GM23338 (cell line): Measurements from ENCODE around the gene LPP. TPM values are rescaled to one million over a fixed set of nuclear protein-coding genes. Genes with fewer than 3 reads are reported as not detected.

Experiments
- ATAC-seq: fragments of 200-7000 bp; cut with Tn5 transposase; 3 replicates; pipeline ENCODE4 v1.9.1; 2020
- DNase-seq: peaks from one replicate; pipeline ENCODE4 v3.0.0-alpha.2; 2015; ENCODE audit warnings: low spot score
- H2AFZ ChIP-seq: fragments of 200-600 bp; sonication (generic); 2 replicates; pipeline ENCODE4 v1.8.0; 2016; ENCODE audit warnings: antibody characterized with exemption, mild to moderate bottlenecking, moderate library complexity
- H3F3A ChIP-seq: fragments of 200-600 bp; sonication (generic); replicated peaks from 2 replicates; pipeline ENCODE4 v1.8.0; 2017; ENCODE audit warnings: antibody characterized with exemption, mixed run types, low read depth
- H3K27ac ChIP-seq: fragments of 200-600 bp; sonication (generic); 2 replicates; pipeline ENCODE4 v1.6.1; 2016; ENCODE audit warnings: low read depth
- H3K27me3 ChIP-seq: fragments of 200-600 bp; sonication (generic); 2 replicates; pipeline ENCODE4 v1.8.0; 2016; ENCODE audit warnings: mild to moderate bottlenecking, mixed run types, moderate library complexity; ENCODE audit not compliant: insufficient read depth
- H3K36me3 ChIP-seq: fragments of 200-600 bp; sonication (generic); 2 replicates; pipeline ENCODE4 v1.8.0; 2016; ENCODE audit warnings: mild to moderate bottlenecking; ENCODE audit not compliant: insufficient read depth
- H3K4me1 ChIP-seq: fragments of 200-600 bp; sonication (generic); 2 replicates; pipeline ENCODE4 v1.8.0; 2016; ENCODE audit warnings: mild to moderate bottlenecking, moderate library complexity; ENCODE audit not compliant: insufficient read depth
- H3K4me2 ChIP-seq: fragments of 200-600 bp; sonication (generic); 2 replicates; pipeline ENCODE4 v1.7.1; 2017; ENCODE audit warnings: mixed run types
- H3K4me3 ChIP-seq: fragments of 200-600 bp; sonication (generic); 2 replicates; pipeline ENCODE4 v1.6.1; 2016; ENCODE audit warnings: mixed run types
- H3K79me2 ChIP-seq: fragments of 200-600 bp; sonication (generic); replicated peaks from 2 replicates; pipeline ENCODE4 v1.8.0; 2017; ENCODE audit warnings: mild to moderate bottlenecking; ENCODE audit not compliant: insufficient read depth
- H3K9me2 ChIP-seq: fragments of 200-600 bp; sonication (generic); 2 replicates; pipeline ENCODE4 v1.8.0; 2017; ENCODE audit not compliant: insufficient read depth
- H4K20me1 ChIP-seq: fragments of 200-600 bp; sonication (generic); replicated peaks from 2 replicates; pipeline ENCODE4 v1.8.0; 2017; ENCODE audit warnings: mild to moderate bottlenecking; ENCODE audit not compliant: insufficient read depth
- H3K27ac Mint-ChIP-seq: 2 replicates; pipeline ENCODE4 v1.8.0; 2020; ENCODE audit warnings: inconsistent platforms, mild to moderate bottlenecking, moderate library complexity, mixed read lengths
- H3K27me3 Mint-ChIP-seq: 3 replicates; pipeline ENCODE4 v1.8.0; 2022; ENCODE audit warnings: low read depth, mild to moderate bottlenecking, moderate library complexity, mixed read lengths, inconsistent platforms; ENCODE audit not compliant: insufficient read depth, poor library complexity
- H3K36me3 Mint-ChIP-seq: 3 replicates; pipeline ENCODE4 v1.8.0; 2021; ENCODE audit warnings: low read depth, mild to moderate bottlenecking, inconsistent platforms, moderate library complexity, mixed read lengths
- H3K4me1 Mint-ChIP-seq: 3 replicates; pipeline ENCODE4 v1.8.0; 2020; ENCODE audit warnings: mild to moderate bottlenecking, inconsistent platforms, mixed read lengths
- H3K4me3 Mint-ChIP-seq: 3 replicates; pipeline ENCODE4 v1.8.0; 2021; ENCODE audit warnings: moderate library complexity, mild to moderate bottlenecking, inconsistent platforms, mixed read lengths
- H3K9me3 Mint-ChIP-seq: 3 replicates; pipeline ENCODE4 v1.8.0; 2020; ENCODE audit warnings: moderate library complexity, mild to moderate bottlenecking, inconsistent platforms, mixed read lengths
- CREB1 ChIP-seq: fragments of 250-450 bp; sonication (Bioruptor Pico); IDR thresholded peaks from 2 replicates; pipeline ENCODE4 v1.5.0; 2020; ENCODE audit warnings: low read depth, mild to moderate bottlenecking, moderate library complexity
- EZH2 ChIP-seq: fragments of 200-600 bp; sonication (generic); IDR thresholded peaks from one replicate; pipeline ENCODE4 v1.8.0; 2017; ENCODE audit warnings: antibody characterized with exemption, mild to moderate bottlenecking, low read depth; ENCODE audit not compliant: unreplicated experiment
- EZH2phosphoT487 ChIP-seq: fragments of 200-600 bp; sonication (generic); IDR thresholded peaks from one replicate; pipeline ENCODE4 v1.8.1; 2018; ENCODE audit warnings: antibody characterized with exemption; ENCODE audit not compliant: unreplicated experiment
- POLR2AphosphoS5 ChIP-seq: IDR thresholded peaks from 2 replicates; pipeline ENCODE4 v1.6.1; 2016; ENCODE audit warnings: antibody characterized with exemption, low read depth
- STAT1 ChIP-seq: IDR thresholded peaks from one replicate; pipeline ENCODE4 v1.6.1; 2016; ENCODE audit warnings: antibody characterized with exemption; ENCODE audit not compliant: unreplicated experiment
- ZNF114 ChIP-seq: fragments of 250-450 bp; sonication (Bioruptor Pico); IDR thresholded peaks from 2 replicates; pipeline ENCODE4 v1.5.0; 2020; ENCODE audit warnings: mild to moderate bottlenecking, moderate library complexity
- ZNF331 ChIP-seq: fragments of 250-450 bp; sonication (Bioruptor Pico); IDR thresholded peaks from 2 replicates; pipeline ENCODE4 v1.5.0; 2020; ENCODE audit warnings: low read depth, mild to moderate bottlenecking, moderate library complexity
- ZNF462 ChIP-seq: fragments of 250-450 bp; sonication (Bioruptor Pico); IDR thresholded peaks from 2 replicates; pipeline ENCODE4 v1.5.0; 2020; ENCODE audit warnings: mild to moderate bottlenecking, moderate library complexity
- polyA plus RNA-seq: library from polyadenylated mRNA; unstranded; fragments of >200 nt; fragmentation: Nextera tagmentation; extraction: Ambion mirVana; gene quantifications from 2 replicates; pipeline ENCODE4 v1.2.1, GENCODE V29; 2016
- total RNA-seq: library from RNA; depleted of rRNA; stranded (reverse); fragments of >200 nt; shearing (Covaris generic); gene quantifications from 2 replicates; pipeline ENCODE4 v1.2.3, GENCODE V29; 2014
- TF ChIP-seq, protein P1 (sequence below): IDR thresholded peaks from one replicate; pipeline ENCODE4 v1.6.1; 2018; ENCODE audit warnings: antibody characterized with exemption; ENCODE audit not compliant: unreplicated experiment
- TF ChIP-seq, protein P2 (sequence below): IDR thresholded peaks from 2 replicates; pipeline ENCODE4 v1.6.1; 2016; ENCODE audit warnings: antibody characterized with exemption
- TF ChIP-seq, protein P3 (sequence below), 2 experiments: fragments of 200-600 bp in 1 of 2; sonication (generic) in 1 of 2; conservative IDR thresholded peaks; 2 replicates each; pipeline versions ENCODE4 v1.5.1 to v1.6.1; 2016 to 2017; ENCODE audit warnings: antibody characterized with exemption in 2 of 2, low read depth in 2 of 2, mild to moderate bottlenecking in 2 of 2, moderate library complexity in 1 of 2

The LPP gene
- total and polyA plus RNA-seq, 2 experiments from 2014 or later, result 23.0 to 35.2 TPM

DNA sequence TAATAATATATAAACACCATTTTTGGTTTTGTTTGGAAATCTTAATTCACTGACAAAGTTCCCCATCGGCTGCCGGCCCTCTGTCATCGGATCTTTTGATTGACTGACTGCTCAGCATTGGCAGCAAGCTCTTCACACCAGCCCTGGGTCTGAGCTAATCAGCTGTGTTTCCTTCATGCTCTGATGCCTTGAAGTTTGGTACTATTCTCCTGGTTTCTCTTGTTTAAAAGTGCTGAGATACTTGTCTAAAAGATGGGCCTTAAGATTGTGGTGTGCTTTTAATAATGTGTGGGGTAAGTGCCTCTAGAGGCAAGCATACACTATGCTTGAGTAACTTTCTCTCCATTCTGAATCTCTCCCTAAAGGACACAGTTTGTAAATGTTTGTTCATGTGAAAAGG lies 602.3 kb downstream of the LPP start:
- Histone ChIP-seq H3K4me3 (no peak overlapping the region), H4K20me1 (no peaks in the 10 kb centered on the region), H3K36me3 (no peaks in the 10 kb centered on the region), H3K4me1 (no peaks in the 10 kb centered on the region), H3F3A (no peaks in the 10 kb centered on the region), H3K79me2 (no peaks in the 10 kb centered on the region), H3K27me3 (no peaks in the 10 kb centered on the region), H3K4me2 (no peak overlapping the region), H3K27ac (no peak overlapping the region), H2AFZ (no peak overlapping the region), H3K9me2 (0 out of 2 replicates have a peak, but pooled peaks cover 5% of the 10 kb centered on the region)
- Mint-ChIP-seq H3K27ac (no peak overlapping the region), H3K9me3 (no peaks in the 10 kb centered on the region; the same call in 2 of the 3 replicates), H3K27me3 (no peaks in the 10 kb centered on the region), H3K4me1 (no peaks in the 10 kb centered on the region), H3K4me3 (no peak overlapping the region), H3K36me3 (no peaks in the 10 kb centered on the region)
- TF ChIP-seq POLR2AphosphoS5, result no peak
- TF ChIP-seq CREB1 (CRISPR knock-in tag), result no peak
- TF ChIP-seq ZNF462, result no peak
- no peak for TF ChIP-seq ZNF331
- TF ChIP-seq STAT1, result no peak
- TF ChIP-seq, protein P1, sequence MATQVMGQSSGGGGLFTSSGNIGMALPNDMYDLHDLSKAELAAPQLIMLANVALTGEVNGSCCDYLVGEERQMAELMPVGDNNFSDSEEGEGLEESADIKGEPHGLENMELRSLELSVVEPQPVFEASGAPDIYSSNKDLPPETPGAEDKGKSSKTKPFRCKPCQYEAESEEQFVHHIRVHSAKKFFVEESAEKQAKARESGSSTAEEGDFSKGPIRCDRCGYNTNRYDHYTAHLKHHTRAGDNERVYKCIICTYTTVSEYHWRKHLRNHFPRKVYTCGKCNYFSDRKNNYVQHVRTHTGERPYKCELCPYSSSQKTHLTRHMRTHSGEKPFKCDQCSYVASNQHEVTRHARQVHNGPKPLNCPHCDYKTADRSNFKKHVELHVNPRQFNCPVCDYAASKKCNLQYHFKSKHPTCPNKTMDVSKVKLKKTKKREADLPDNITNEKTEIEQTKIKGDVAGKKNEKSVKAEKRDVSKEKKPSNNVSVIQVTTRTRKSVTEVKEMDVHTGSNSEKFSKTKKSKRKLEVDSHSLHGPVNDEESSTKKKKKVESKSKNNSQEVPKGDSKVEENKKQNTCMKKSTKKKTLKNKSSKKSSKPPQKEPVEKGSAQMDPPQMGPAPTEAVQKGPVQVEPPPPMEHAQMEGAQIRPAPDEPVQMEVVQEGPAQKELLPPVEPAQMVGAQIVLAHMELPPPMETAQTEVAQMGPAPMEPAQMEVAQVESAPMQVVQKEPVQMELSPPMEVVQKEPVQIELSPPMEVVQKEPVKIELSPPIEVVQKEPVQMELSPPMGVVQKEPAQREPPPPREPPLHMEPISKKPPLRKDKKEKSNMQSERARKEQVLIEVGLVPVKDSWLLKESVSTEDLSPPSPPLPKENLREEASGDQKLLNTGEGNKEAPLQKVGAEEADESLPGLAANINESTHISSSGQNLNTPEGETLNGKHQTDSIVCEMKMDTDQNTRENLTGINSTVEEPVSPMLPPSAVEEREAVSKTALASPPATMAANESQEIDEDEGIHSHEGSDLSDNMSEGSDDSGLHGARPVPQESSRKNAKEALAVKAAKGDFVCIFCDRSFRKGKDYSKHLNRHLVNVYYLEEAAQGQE, result no peak
- TF ChIP-seq, protein P2, sequence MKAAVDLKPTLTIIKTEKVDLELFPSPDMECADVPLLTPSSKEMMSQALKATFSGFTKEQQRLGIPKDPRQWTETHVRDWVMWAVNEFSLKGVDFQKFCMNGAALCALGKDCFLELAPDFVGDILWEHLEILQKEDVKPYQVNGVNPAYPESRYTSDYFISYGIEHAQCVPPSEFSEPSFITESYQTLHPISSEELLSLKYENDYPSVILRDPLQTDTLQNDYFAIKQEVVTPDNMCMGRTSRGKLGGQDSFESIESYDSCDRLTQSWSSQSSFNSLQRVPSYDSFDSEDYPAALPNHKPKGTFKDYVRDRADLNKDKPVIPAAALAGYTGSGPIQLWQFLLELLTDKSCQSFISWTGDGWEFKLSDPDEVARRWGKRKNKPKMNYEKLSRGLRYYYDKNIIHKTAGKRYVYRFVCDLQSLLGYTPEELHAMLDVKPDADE, result no peak
- TF ChIP-seq, protein P3, sequence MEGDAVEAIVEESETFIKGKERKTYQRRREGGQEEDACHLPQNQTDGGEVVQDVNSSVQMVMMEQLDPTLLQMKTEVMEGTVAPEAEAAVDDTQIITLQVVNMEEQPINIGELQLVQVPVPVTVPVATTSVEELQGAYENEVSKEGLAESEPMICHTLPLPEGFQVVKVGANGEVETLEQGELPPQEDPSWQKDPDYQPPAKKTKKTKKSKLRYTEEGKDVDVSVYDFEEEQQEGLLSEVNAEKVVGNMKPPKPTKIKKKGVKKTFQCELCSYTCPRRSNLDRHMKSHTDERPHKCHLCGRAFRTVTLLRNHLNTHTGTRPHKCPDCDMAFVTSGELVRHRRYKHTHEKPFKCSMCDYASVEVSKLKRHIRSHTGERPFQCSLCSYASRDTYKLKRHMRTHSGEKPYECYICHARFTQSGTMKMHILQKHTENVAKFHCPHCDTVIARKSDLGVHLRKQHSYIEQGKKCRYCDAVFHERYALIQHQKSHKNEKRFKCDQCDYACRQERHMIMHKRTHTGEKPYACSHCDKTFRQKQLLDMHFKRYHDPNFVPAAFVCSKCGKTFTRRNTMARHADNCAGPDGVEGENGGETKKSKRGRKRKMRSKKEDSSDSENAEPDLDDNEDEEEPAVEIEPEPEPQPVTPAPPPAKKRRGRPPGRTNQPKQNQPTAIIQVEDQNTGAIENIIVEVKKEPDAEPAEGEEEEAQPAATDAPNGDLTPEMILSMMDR (conservative IDR thresholded peaks at IDR 0.05; ENCODE audit: low read depth in 2 of 2), result no peak
- no peak for TF ChIP-seq EZH2phosphoT487
- TF ChIP-seq ZNF114 (CRISPR knock-in tag), result no peak
- no peak for TF ChIP-seq EZH2
- DNase-seq (no peak), ATAC-seq (no peak)
